Thoracic aorta (tissue), 2 donors: ENCODE results near the gene RPS3. TPM values are rescaled to one million over a fixed set of nuclear protein-coding genes. Genes with fewer than 3 reads are reported as not detected.

Experiments used
- ATAC-seq: fragments of 150-250 bp; one replicate; pipeline ENCODE4 v1.8.0; 2017; ENCODE audit warnings: low read depth; ENCODE audit not compliant: insufficient number of reproducible peaks, low FRiP score
- DNase-seq: peaks from one replicate; pipeline ENCODE4 v3.0.0-alpha.2; 2020; ENCODE audit warnings: low spot score
- H3K27ac ChIP-seq, 2 donors: fragments of 200-600 bp; sonication (generic); 1 replicate in 1 of 2; 2 replicates in 1 of 2; pipeline ENCODE4 v1.5.1; 2016; ENCODE audit warnings: mild to moderate bottlenecking in 2 of 2, moderate library complexity in 2 of 2
- H3K27me3 ChIP-seq: fragments of 200-600 bp; sonication (generic); replicated peaks from 2 replicates; pipeline ENCODE4 v1.6.0; 2016; ENCODE audit warnings: mild to moderate bottlenecking; ENCODE audit not compliant: insufficient read depth
- H3K36me3 ChIP-seq: fragments of 200-600 bp; sonication (generic); one replicate; pipeline ENCODE4 v1.5.1; 2016
- H3K4me1 ChIP-seq, 2 donors: fragments of 200-600 bp; sonication (generic); 1 replicate in 1 of 2; 2 replicates in 1 of 2; pipeline versions ENCODE4 v1.5.1 to v1.6.0; 2016; ENCODE audit warnings: low read depth in 2 of 2, mild to moderate bottlenecking in 1 of 2; ENCODE audit not compliant: control insufficient read depth in 1 of 2
- H3K4me3 ChIP-seq: fragments of 200-600 bp; sonication (generic); 2 replicates; pipeline ENCODE4 v1.5.1; 2016; ENCODE audit warnings: mild to moderate bottlenecking
- H3K9me3 ChIP-seq: fragments of 200-600 bp; sonication (generic); 2 replicates; pipeline ENCODE4 v1.5.1; 2016
- total RNA-seq, 2 donors: library from RNA; depleted of rRNA; stranded (reverse); fragments of >200 nt; gene quantifications; one replicate each; pipeline versions ENCODE4 v1.1.0 to v1.2.3, GENCODE V29; 2016
- TF ChIP-seq, protein P1 (sequence below): fragments of 200-600 bp; sonication (generic); IDR thresholded peaks from one replicate; pipeline ENCODE4 v1.5.1; 2019; ENCODE audit warnings: antibody characterized with exemption

RPS3 gene
- total RNA-seq, 2 donors from 2014 or later: 560 to 708 TPM

DNA sequence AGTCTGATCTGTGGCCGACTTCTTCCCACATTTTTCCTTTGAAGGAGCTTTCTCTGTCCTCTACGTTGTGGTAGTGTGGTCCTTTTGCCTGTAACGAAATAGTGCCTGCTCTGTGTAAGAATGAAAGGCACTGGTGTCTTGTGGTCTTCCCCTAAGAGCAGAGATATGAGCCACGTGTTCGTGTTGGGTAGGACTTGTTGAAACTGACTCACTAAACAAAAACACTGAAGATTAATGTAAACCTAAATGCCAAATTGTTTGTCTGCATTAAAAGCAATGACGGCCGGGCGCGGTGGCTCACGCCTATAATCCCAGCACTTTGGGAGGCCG is 10.1 kb upstream of the RPS3 start:
- Histone ChIP-seq H3K36me3 (no peaks in the 10 kb centered on the region), H3K27ac (no peak overlapping the region), H3K4me3 (no peak overlapping the region), H3K9me3 (no peaks in the 10 kb centered on the region), H3K4me1 (no peaks in the 10 kb centered on the region), H3K27me3 (no peaks in the 10 kb centered on the region)
- ATAC-seq (no peak), DNase-seq (no peak)
- TF ChIP-seq, protein P1, sequence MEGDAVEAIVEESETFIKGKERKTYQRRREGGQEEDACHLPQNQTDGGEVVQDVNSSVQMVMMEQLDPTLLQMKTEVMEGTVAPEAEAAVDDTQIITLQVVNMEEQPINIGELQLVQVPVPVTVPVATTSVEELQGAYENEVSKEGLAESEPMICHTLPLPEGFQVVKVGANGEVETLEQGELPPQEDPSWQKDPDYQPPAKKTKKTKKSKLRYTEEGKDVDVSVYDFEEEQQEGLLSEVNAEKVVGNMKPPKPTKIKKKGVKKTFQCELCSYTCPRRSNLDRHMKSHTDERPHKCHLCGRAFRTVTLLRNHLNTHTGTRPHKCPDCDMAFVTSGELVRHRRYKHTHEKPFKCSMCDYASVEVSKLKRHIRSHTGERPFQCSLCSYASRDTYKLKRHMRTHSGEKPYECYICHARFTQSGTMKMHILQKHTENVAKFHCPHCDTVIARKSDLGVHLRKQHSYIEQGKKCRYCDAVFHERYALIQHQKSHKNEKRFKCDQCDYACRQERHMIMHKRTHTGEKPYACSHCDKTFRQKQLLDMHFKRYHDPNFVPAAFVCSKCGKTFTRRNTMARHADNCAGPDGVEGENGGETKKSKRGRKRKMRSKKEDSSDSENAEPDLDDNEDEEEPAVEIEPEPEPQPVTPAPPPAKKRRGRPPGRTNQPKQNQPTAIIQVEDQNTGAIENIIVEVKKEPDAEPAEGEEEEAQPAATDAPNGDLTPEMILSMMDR: no peak

DNA sequence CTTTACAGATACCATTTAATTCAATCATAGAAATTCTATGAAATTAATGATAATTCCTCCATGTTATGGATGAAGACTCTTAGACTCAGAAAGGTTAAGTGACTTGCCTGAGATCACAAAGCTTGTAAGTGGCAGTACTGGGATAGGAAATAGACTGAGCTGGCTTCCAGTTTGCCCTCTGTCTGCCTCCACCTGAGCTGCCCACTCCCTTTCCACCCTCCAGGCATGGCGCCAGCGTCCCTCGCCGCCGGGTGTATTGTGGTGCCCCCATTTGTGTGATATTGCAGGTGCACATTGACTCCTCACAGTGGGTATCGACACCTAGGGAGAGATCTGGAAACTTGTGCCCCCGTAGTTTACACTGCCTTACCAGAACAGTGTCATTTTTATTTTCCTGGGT is 9.4 kb upstream of the RPS3 start:
- DNase-seq: no peak
- Histone ChIP-seq H3K27ac (no peak overlapping the region), H3K4me1 (no peaks in the 10 kb centered on the region), H3K36me3 (no peaks in the 10 kb centered on the region), H3K9me3 (no peaks in the 10 kb centered on the region), H3K27me3 (no peaks in the 10 kb centered on the region), H3K4me3 (no peak overlapping the region)
- ATAC-seq: no peak
- TF ChIP-seq, protein P1: no peak

- no peaks in the 10 kb centered on the region for H3K9me3 ChIP-seq
- H3K36me3 ChIP-seq: no peaks in the 10 kb centered on the region
- no peak overlapping the region for H3K4me3 ChIP-seq
- DNase-seq (no peak), ATAC-seq (no peak)
- H3K4me1 ChIP-seq: no peaks in the 10 kb centered on the region
- TF ChIP-seq, protein P1: no peak
- H3K27me3 ChIP-seq: no peaks in the 10 kb centered on the region
- H3K27ac ChIP-seq: no peak overlapping the region
These were observed 5.1 kb upstream of the RPS3 start for GRCh38 chr11:75394085-75394840.

- ATAC-seq: no peak
- Histone ChIP-seq H3K27ac (peak overlapping the region in 1 of 2 donors; percentile 96), H3K4me3 (no peak overlapping the region), H3K27me3 (no peaks in the 10 kb centered on the region), H3K36me3 (peaks cover 21% of the 10 kb centered on the region), H3K4me1 (peaks cover 5 to 23% of the 10 kb centered on the region in 2 donors), H3K9me3 (no peaks in the 10 kb centered on the region)
- TF ChIP-seq, protein P1: no peak
- DNase-seq: no peak
These were observed 412 bp upstream of the RPS3 start for GRCh38 chr11:75398906-75399305.

GRCh38 chr11:75400146-75400865 is 988 bp downstream of the RPS3 start:
- Histone ChIP-seq H3K4me3 (peak overlapping the region; percentile 82), H3K9me3 (no peaks in the 10 kb centered on the region), H3K36me3 (peaks cover 35% of the 10 kb centered on the region), H3K27ac (peak overlapping the region; percentile 87 to 96), H3K4me1 (peaks cover 5 to 23% of the 10 kb centered on the region in 2 donors), H3K27me3 (no peaks in the 10 kb centered on the region)
- no peak for DNase-seq
- no peak for ATAC-seq
- TF ChIP-seq, protein P1: no peak
